Activated T-cell treated with anti-CD3 and anti-CD28 coated beads for 48 hours (primary cell): ENCODE results near the gene CKS1B.

Experiments used
- DNase-seq: peaks from one replicate; pipeline ENCODE4 v3.0.0-alpha.2; 2020; ENCODE audit warnings: low read depth

CKS1B gene

DNA sequence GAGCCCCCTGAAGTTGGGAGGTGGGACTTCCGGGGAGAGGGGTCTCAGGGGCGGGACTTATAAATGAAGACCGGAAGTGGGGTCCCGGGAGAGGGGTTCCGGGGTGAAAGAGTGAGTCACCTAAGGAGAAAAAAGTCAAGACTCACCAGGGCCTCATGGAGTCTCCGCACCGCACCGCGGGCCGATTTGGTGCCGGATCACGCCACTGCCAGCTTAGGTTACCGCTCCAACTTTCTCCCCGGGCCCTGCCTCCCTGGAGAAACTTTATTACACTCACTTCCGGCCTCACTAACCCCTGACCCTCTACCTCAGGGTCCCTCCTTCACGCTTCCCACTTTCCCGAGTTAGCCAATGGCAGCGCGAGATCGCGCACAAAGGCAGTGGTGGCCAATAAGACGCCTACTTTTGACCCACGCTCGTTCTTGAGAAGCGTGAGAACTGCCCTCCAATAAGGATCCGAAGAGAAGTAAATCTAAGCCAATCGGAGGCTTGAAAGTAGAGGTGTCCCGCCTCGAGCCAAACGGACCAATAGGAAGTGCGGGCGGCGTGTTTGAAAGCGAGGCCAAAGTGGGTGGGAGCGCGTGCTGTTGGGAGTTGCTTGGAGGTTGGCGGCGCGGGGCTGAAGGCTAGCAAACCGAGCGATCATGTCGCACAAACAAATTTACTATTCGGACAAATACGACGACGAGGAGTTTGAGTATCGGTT is at the start of gene CKS1B:
Gene CKS1B (plus strand): TSS at position 580 of the 706 bp plus-strand sequence. CDS start 65 bp downstream, at position 645.
- peak; percentile 91 for DNase-seq

GRCh38 chr1:154925335-154926170 is 48.9 kb upstream of the CKS1B start:
- no peak for DNase-seq

GRCh38 chr1:154926201-154926600 is 48.3 kb upstream of the CKS1B start:
- no peak for DNase-seq

DNA sequence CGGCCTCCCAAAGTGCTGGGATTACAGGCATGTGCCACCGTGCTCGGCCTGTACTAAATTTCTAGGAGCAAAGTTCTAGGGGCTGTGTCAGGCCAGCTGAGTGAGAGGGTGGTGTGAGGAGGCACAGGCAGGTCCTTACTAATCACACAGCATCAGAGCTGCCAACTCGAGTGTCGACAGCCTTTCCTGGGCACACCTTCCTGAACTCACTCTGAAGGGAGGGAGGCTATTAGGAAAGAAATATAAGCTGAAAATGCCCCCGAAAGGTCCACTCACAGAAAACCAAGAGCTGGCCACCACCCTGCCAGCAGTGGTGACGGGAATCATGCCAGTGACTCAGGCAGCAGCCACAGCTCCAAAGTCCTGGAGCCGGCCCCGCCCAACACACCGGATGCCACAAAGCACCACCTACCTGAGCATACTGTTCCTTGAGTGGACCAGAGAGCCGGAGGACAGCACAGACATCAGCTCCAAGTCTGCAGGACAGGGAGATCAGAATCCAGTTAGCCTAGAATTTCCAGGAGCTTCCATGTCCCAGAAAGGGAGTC is 42.5 kb upstream of the CKS1B start:
- no peak for DNase-seq

DNA sequence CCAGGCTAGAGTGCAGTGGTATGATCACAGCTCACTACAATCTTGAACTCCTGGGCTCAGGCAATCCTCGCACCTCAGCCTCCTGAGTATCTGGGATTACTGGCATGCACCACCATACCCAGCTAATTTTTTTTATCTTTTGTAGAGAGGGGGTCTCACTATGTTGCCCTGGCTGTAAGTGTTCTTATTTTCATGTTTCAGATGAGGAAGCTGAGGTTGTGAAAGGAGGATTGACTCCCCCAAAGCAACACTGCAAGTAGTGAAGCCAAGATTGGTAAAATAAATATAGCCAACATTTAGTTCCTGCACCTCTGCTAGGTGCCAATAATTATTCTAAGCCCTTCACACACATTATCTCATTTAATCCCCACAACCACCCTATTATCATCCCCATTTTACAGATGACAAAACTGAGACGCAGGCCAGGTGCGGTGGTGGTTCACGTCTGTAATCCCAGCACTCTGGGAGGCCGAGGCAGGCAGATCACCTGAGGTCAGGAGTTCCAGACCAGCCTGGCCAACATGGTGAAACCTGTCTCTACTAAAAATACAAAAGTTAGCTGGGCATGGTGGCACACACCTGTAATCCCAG is 40.0 kb upstream of the CKS1B start:
- no peak for DNase-seq

DNA sequence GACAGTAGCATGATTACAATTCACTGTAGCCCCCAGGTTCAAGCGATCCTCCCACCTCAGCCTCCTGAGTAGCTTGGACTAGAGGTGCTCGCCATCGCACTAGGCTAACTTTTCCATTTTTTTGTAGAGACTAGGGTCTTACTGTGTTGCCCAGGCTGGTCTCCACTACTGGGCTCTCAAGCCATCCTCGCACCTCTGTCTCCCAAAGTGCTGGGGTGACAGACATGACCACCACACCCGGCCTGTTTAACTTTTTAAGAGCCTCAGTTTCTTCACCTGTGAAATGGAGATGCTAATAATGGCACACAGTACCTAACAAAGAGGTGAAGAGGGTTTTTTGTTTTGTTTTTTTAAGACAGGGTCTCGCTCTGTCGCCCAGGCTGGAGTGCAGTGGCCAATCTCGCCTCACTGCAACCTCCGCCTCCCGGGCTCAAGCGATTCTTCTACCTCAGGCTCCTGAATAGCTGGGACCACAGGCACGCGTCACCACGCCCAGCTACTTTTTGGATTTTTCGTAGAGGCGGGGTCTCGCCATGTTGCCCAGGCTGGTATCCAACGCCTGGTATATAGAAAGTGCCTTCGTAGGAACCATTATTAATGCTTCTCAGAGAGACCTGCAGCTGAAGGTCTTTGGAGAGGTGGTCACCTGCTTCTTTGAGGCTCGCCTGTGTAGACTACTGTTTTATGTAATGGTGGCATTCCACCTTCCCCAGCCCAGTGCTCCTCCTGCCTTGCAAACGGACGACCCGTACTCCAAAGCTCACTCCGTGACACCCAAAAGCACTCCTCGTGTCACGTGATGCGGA is 38.5 kb upstream of the CKS1B start:
- no peak for DNase-seq

DNA sequence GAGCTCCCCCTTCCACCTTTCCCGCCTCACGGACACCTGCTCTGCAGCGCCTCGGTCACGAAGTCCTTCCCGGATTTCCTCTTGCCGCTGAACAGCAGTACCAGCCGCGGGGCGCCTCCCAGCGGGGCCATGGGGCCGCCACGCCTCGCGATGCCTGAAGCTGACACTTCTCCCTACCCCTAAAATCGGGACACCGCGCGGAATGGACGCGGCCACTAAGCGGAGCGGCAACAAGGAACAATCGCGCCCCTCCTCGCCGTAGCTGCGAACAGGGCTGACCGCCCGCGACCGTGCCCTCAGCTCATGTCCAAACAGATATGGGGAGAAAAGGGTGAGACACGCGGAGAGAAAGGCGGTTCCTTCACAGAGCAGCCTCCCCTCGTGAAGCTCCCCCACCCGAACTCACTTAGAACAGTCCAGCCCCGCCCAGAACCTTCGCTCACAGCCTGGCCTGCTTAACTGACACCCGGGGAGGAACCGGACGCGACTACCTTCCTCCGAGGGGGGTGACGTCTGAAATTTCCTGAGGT is 37.9 kb upstream of the CKS1B start, which contains the start of gene PMVK:
Gene PMVK (minus strand): TSS at position 165 of the 530 bp plus-strand sequence. CDS start 34 bp downstream, at position 131.
- peak; percentile 84 for DNase-seq

- peak; percentile 78 for DNase-seq
Measured at GRCh38 chr1:154937085-154937987, 37.1 kb upstream of the CKS1B start.

GRCh38 chr1:154937988-154938386 is 36.5 kb upstream of the CKS1B start:
- DNase-seq = no peak

DNA sequence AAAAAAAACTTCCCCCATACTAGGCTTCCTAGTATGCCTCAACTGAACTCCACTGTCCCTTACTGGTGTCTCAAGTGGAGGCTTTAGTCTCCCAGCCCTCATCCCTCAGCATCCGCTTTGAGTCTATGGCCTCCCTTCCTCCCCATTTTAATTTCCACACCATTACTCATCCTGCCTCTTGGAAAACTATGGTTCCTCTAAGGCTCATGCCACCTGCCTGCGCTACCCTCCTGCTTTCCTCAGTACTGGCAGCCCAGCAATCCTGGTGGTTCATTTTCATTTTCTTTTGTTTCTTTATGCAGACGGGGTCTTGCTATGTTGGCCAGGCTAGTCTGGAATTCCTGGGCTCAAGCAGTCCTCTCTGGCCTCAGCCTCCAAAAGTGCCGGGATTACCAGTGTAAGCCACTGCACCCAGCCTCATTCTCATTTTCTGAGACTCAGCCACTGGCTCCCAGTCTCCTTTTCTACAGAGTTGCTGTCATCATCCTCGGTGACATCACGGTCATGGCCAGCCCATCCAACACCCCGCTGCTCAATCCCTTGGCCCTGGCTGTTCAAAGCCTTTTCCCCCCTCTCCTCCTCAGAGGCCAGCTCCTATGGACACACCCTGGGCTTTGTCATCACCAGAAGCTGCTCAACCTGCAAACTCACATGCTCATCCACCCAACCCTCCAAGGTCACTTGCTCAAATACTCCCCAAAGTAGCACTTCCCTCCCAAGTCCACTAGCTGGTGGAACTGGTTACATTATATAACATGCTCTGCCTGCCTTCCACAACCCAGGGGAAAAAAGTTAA is 35.7 kb upstream of the CKS1B start:
- no peak for DNase-seq

- DNase-seq = no peak
Measured at GRCh38 chr1:154940213-154940560, 34.3 kb upstream of the CKS1B start.

GRCh38 chr1:154940651-154941194 is 33.8 kb upstream of the CKS1B start:
- DNase-seq = no peak

DNA sequence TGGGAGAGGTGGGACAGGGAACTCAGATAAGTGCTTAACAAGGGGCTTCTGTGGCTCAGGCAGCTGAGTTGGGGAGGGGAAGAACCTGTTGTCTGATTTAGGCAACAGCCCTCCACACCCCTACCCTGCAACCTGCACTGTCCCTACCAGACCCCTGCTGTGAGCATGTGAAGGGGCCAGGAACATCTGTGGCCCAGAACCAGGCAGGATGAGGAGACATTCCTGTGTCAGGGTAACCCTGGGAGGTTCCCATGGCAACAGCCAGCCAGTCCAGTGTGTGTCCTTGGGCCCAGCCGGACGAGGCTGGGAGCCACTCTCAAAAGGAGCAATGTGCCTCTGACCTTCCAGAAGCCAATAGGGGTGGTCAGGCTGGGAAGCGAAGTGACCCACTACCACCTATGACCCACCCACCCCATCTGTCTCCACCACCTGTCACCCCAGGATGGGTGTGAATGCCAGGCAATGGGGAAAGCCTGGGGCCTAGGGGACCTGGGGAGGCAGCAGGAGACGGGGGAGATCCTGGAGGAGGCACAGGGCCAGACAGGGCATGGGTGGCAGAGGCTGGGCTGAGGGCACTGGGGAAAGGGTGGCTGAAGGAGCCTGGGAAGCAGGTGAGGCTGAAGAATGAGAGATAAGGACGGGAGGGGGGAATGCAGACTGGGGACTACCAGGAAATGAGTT is 33.0 kb upstream of the CKS1B start:
- DNase-seq = no peak

GRCh38 chr1:154943649-154944400 is 30.7 kb upstream of the CKS1B start:
- peak; percentile 30 for DNase-seq

DNA sequence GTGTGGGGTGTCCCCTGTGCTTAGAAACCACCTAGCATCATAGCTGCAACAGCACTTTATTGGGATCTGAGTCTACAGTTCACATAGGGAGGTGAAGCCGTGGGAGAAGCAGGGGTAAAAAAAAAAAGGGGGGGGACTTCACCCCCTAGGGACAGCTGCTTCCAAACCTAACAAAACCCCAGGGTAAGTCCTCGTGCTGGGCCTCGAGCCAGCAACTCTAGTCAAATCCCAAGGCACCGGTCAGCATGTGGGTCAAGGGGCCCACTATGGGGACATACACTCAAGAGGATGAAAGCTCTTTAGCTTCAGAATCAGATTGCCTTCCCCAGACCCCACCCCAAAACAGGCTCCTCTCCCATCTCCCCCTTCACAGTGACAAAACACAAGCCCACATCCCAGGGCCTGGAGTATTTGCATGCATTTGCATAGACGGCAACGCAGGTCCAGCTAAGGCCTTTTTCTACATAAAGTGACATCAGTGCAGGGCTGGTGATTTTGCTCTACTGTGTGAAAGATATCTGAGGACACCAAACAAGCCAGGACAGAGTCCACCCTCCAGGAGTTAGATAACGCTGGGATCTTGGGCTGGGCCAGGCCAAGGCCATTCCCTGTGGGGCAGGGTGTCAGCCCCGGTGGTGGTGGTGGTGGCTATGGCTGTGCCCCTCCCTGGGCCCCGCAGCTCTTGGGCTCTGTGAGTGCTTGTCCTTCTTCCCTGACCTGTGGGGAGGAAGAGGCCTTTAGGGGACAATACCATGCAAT is 29.9 kb upstream of the CKS1B start:
- no peak for DNase-seq

- no peak for DNase-seq
Measured at GRCh38 chr1:154945160-154945961, 29.1 kb upstream of the CKS1B start.
